ENCODE measurements around the gene RSBN1. TPM values are rescaled to one million over a fixed set of nuclear protein-coding genes. Genes with fewer than 3 reads are reported as not detected.

The RSBN1 gene
- total and polyA plus RNA-seq, 9 of the 15 experiments (the other 6 are each of a cell fraction or from before 2014, with no cell fraction given) = 4.5 to 24.3 (median 13.0) TPM

DNA sequence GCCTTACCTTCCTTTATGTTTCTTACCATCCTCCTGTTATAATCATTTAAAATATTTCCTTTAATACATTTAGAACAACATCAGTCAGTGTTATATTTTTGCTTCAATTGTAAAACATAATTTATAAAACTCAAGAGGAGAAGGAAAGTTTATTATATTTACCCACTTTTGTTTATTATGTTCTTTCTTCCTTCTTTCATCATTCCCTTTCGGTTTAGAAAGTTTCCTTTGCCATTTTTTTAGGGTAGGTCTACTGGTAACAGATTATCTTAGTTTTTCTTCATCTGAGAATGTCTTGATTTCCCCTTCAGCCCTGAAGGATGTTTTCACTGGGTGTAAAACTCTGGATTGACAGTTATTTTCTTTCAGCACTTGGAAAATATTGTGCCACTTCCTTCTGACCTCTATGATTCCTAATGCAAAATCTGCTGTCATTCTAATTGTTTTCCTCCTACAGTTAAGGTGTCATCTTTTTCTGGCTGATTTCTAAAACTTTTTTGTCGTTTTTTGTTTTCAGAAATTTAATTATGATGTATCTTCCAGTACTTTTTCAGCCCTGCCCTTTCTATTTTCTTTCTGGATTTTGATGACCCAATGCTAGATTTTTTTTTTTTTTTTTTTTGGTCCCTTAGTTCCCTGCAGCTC, 34.2 kb upstream of the RSBN1 start:
- Histone ChIP-seq H3K4me3 (no peak overlapping the region), H2AFZ (ENCODE audit: low read depth, low read length) (no peak overlapping the region), H3K4me1 (replicated peaks in 1 of 2; ENCODE audit: control insufficient read depth in 2 of 2, insufficient read depth in 2 of 2, low read length in 2 of 2) (no peaks in the 10 kb centered on the region), H3K27ac (ENCODE audit: extremely low read depth, low read depth, low read length) (no peak overlapping the region), H3K9me3 (replicated peaks; ENCODE audit: control insufficient read depth, insufficient read depth, low read depth, low read length) (no peaks in the 10 kb centered on the region), H3K27me3 (ENCODE audit: control insufficient read depth in 2 of 2, insufficient read depth in 2 of 2, low read length in 2 of 2) (no peaks in the 10 kb centered on the region), H3K4me2 (ENCODE audit: insufficient read depth, low read length) (no peak overlapping the region), H3K9ac (ENCODE audit: insufficient read depth in 1 of 2, low read depth in 2 of 2, low read length in 2 of 2) (no peak overlapping the region), H3K9me1 (ENCODE audit: control insufficient read depth, insufficient read depth, low read length) (no peaks in the 10 kb centered on the region), H3K36me3 (ENCODE audit: control insufficient read depth, insufficient read depth, low read length) (no peaks in the 10 kb centered on the region), H4K20me1 (replicated peaks; ENCODE audit: control insufficient read depth, insufficient read depth, low read length) (no peaks in the 10 kb centered on the region), H3K79me2 (ENCODE audit: control insufficient read depth, insufficient read depth, low read length) (no peaks in the 10 kb centered on the region)
- no TSS peak for BruUV-seq (replicated peaks)
- in situ Hi-C loops (cut with MboI) = no loop called here
- ChIA-PET CTCF (ENCODE audit: low intra/inter-chr PET ratio) (no interaction called here), POLR2A (no interaction called here)
- ATAC-seq = no peak
- no peak for FAIRE-seq
- WGBS (ENCODE audit: insufficient coverage, low coverage, missing lambda C conversion rate) = 38% methylated on average over 2 of the region's 2 CpGs
- intact Hi-C loops (cut with micrococcal nuclease) = no loop called here
- DNase-seq (ENCODE audit: extremely low read depth in 1 of 4, low spot score in 3 of 4) = no peak
- TF ChIP-seq ADNP (tag; IDR thresholded peaks at IDR 0.05) = no peak
- TF ChIP-seq TARDBP (IDR thresholded peaks at IDR 0.05) = no peak
- TF ChIP-seq NCOA2 (IDR thresholded peaks at IDR 0.05; ENCODE audit: partially characterized antibody in 2 of 2) = no peak
- TF ChIP-seq CBX3 (IDR thresholded peaks at IDR 0.05; ENCODE audit: borderline replicate concordance in 1 of 2, low read length in 2 of 2) = peak in 1 of 2 experiments; percentile 100; a peak in 2 of 3 replicates
- TF ChIP-seq, protein P1, sequence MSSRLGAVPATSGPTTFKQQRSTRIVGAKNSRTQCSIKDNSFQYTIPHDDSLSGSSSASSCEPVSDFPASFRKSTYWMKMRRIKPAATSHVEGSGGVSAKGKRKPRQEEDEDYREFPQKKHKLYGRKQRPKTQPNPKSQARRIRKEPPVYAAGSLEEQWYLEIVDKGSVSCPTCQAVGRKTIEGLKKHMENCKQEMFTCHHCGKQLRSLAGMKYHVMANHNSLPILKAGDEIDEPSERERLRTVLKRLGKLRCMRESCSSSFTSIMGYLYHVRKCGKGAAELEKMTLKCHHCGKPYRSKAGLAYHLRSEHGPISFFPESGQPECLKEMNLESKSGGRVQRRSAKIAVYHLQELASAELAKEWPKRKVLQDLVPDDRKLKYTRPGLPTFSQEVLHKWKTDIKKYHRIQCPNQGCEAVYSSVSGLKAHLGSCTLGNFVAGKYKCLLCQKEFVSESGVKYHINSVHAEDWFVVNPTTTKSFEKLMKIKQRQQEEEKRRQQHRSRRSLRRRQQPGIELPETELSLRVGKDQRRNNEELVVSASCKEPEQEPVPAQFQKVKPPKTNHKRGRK (tag; IDR thresholded peaks at IDR 0.05) = peak; percentile 81
- no peak for TF ChIP-seq MBD2 (IDR thresholded peaks at IDR 0.05; ENCODE audit: borderline replicate concordance, low read depth)
- TF ChIP-seq NBN (IDR thresholded peaks at IDR 0.05; ENCODE audit: low read depth) = no peak
- TF ChIP-seq ZNF707 (CRISPR knock-in tag; conservative IDR thresholded peaks at IDR 0.05) = no peak
- TF ChIP-seq ZNF384 (IDR thresholded peaks at IDR 0.05; ENCODE audit: low read depth, low read length) = 0 out of 2 replicates have a peak, but pooled peaks have one; percentile 26
- peak; percentile 79 for TF ChIP-seq NR2C1 (IDR thresholded peaks at IDR 0.05)
- peak; percentile 60; the same call in 1 of the 2 replicates for TF ChIP-seq NR2C1 (tag; IDR thresholded peaks at IDR 0.05)
- TF ChIP-seq CBX5 (IDR thresholded peaks at IDR 0.05; ENCODE audit: borderline replicate concordance, low read depth) = peak; percentile 94; the same call in 1 of the 2 replicates
- peak; percentile 74; the same call in 1 of the 2 replicates for TF ChIP-seq XRCC3 (IDR thresholded peaks at IDR 0.05)
- TF ChIP-seq ZC3H4 (CRISPR knock-in tag; IDR thresholded peaks at IDR 0.05; ENCODE audit: borderline replicate concordance) = no peak
- peak; percentile 97 for TF ChIP-seq TRIM24 (IDR thresholded peaks at IDR 0.05)
- TF ChIP-seq HDAC1 (IDR thresholded peaks at IDR 0.05) = peak in 1 of 2 experiments; percentile 87; a peak in 1 of 4 replicates
- 0 out of 2 replicates have a peak, but pooled peaks have one; percentile 34 for TF ChIP-seq CBX1 (IDR thresholded peaks at IDR 0.05; ENCODE audit: low read depth)
- TF ChIP-seq, protein P2, sequence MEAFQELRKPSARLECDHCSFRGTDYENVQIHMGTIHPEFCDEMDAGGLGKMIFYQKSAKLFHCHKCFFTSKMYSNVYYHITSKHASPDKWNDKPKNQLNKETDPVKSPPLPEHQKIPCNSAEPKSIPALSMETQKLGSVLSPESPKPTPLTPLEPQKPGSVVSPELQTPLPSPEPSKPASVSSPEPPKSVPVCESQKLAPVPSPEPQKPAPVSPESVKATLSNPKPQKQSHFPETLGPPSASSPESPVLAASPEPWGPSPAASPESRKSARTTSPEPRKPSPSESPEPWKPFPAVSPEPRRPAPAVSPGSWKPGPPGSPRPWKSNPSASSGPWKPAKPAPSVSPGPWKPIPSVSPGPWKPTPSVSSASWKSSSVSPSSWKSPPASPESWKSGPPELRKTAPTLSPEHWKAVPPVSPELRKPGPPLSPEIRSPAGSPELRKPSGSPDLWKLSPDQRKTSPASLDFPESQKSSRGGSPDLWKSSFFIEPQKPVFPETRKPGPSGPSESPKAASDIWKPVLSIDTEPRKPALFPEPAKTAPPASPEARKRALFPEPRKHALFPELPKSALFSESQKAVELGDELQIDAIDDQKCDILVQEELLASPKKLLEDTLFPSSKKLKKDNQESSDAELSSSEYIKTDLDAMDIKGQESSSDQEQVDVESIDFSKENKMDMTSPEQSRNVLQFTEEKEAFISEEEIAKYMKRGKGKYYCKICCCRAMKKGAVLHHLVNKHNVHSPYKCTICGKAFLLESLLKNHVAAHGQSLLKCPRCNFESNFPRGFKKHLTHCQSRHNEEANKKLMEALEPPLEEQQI (IDR thresholded peaks at IDR 0.05) = peak; percentile 75; the same call in 1 of the 2 replicates
- TF ChIP-seq ZNF830 (CRISPR knock-in tag; IDR thresholded peaks at IDR 0.05) = no peak
- TF ChIP-seq ZNF507 (tag; conservative IDR thresholded peaks at IDR 0.05) = peak; percentile 67
- no peak for TF ChIP-seq NR2C2 (CRISPR knock-in tag; IDR thresholded peaks at IDR 0.05)
- peak; percentile 57 for TF ChIP-seq NR2C2 (tag; IDR thresholded peaks at IDR 0.05)
